PC-9 (cell line): Measurements from ENCODE around the gene MED27. TPM values are rescaled to one million over a fixed set of nuclear protein-coding genes. Genes with fewer than 3 reads are reported as not detected.

Experiments used
- BruUV-seq: library from RNA; stranded (reverse); fragments of 400-500 nt; replicated peaks from 2 replicates; lab custom pipeline; 2021; lab: Mats Ljungman, UMichigan
- CTCF ChIA-PET: fragments of 300-600 bp; sonication (Branson Sonifier 250); formaldehyde crosslinking; loops from one replicate; lab custom pipeline; 2022; ENCODE audit warnings: antibody characterized with exemption; lab: Charles Lee
- POLR2A ChIA-PET: fragments of 300-600 bp; sonication (Branson Sonifier 250); formaldehyde crosslinking; loops from one replicate; lab custom pipeline; 2022; ENCODE audit warnings: antibody characterized with exemption; ENCODE audit not compliant: unreplicated experiment; lab: Charles Lee
- DNase-seq, 2 experiments: peaks; one replicate each; pipeline versions ENCODE4 v3.0.0 to v3.0.0-alpha.2; 2015 to 2022; ENCODE audit warnings: mixed read lengths in 1 of 2
- H2AFZ ChIP-seq: fragments of 200-600 bp; sonication (generic); 2 replicates; pipeline ENCODE4 v1.8.1; 2017; ENCODE audit warnings: antibody characterized with exemption
- H3F3A ChIP-seq: fragments of 200-600 bp; sonication (generic); 2 replicates; pipeline ENCODE4 v1.8.1; 2017; ENCODE audit warnings: antibody characterized with exemption, mild to moderate bottlenecking, low read depth; ENCODE audit not compliant: insufficient read depth
- H3K27ac ChIP-seq: fragments of 200-600 bp; sonication (generic); 2 replicates; pipeline ENCODE4 v1.6.1; 2016; ENCODE audit warnings: mixed run types
- H3K27me3 ChIP-seq: fragments of 200-600 bp; sonication (generic); 2 replicates; pipeline ENCODE4 v1.6.1; 2016; ENCODE audit warnings: low read depth, mixed run types; ENCODE audit not compliant: insufficient read depth
- H3K36me3 ChIP-seq: fragments of 200-600 bp; sonication (generic); 2 replicates; pipeline ENCODE4 v1.6.1; 2016; ENCODE audit warnings: low read depth, mixed run types
- H3K4me1 ChIP-seq: fragments of 200-600 bp; sonication (generic); replicated peaks from 2 replicates; pipeline ENCODE4 v1.6.1; 2016; ENCODE audit warnings: mixed run types; ENCODE audit not compliant: insufficient read depth
- H3K4me2 ChIP-seq: fragments of 200-600 bp; sonication (generic); 2 replicates; pipeline ENCODE4 v1.6.1; 2017; ENCODE audit warnings: mixed run types
- H3K4me3 ChIP-seq: fragments of 200-600 bp; sonication (generic); 2 replicates; pipeline ENCODE4 v1.6.1; 2016; ENCODE audit warnings: mixed run types
- H3K79me2 ChIP-seq: fragments of 200-600 bp; sonication (generic); 2 replicates; pipeline ENCODE4 v1.6.1; 2017; ENCODE audit warnings: low read depth, mixed run types
- H3K9me2 ChIP-seq: fragments of 200-600 bp; sonication (generic); 2 replicates; pipeline ENCODE4 v1.8.1; 2017; ENCODE audit warnings: mild to moderate bottlenecking; ENCODE audit not compliant: insufficient read depth
- H3K9me3 ChIP-seq: fragments of 200-600 bp; sonication (generic); 2 replicates; pipeline ENCODE4 v1.8.1; 2016; ENCODE audit warnings: low read depth; ENCODE audit not compliant: insufficient read depth
- H4K20me1 ChIP-seq: fragments of 200-600 bp; sonication (generic); 2 replicates; pipeline ENCODE4 v1.8.1; 2017; ENCODE audit not compliant: insufficient read depth
- CTCF ChIP-seq: fragments of 200-600 bp; sonication (generic); conservative IDR thresholded peaks from 2 replicates; pipeline ENCODE4 v1.6.1; 2017; ENCODE audit warnings: mixed run types, antibody characterized with exemption, mild to moderate bottlenecking, moderate library complexity
- EZH2 ChIP-seq: fragments of 200-600 bp; sonication (generic); IDR thresholded peaks from 2 replicates; pipeline ENCODE4 v1.8.0; 2017; ENCODE audit warnings: antibody characterized with exemption, low read depth
- intact Hi-C: fragments of 100-400 bp; cut with micrococcal nuclease; formaldehyde crosslinking; loops from one replicate; pipeline ENCODE4 v1.10.0; 2022; ENCODE audit not compliant: unreplicated experiment
- total RNA-seq: library from RNA; stranded (reverse); gene quantifications from 2 replicates; pipeline ENCODE4 v1.2.3, GENCODE V29; 2021

The MED27 gene
- total RNA-seq, 1 experiment from 2014 or later, result 31.2 TPM

GRCh38 chr9:131864531-131864930 is 215.1 kb downstream of the MED27 start:
- Histone ChIP-seq H3K4me2 (no peak overlapping the region), H3K9me2 (no peaks in the 10 kb centered on the region), H3K4me1 (no peaks in the 10 kb centered on the region), H2AFZ (no peak overlapping the region), H3K27me3 (no peaks in the 10 kb centered on the region), H3K27ac (no peak overlapping the region), H3F3A (no peaks in the 10 kb centered on the region), H3K9me3 (no peaks in the 10 kb centered on the region), H4K20me1 (no peaks in the 10 kb centered on the region; the same call in 1 of the 2 replicates), H3K79me2 (no peaks in the 10 kb centered on the region), H3K36me3 (no peaks in the 10 kb centered on the region), H3K4me3 (no peak overlapping the region)
- no peak for DNase-seq
- no TSS peak for BruUV-seq
- ChIA-PET CTCF (no interaction called here), POLR2A (no interaction called here)
- intact Hi-C loops, result no loop called here
- TF ChIP-seq CTCF (no peak), EZH2 (no peak)

GRCh38 chr9:131863306-131863896 is 216.3 kb downstream of the MED27 start:
- no TSS peak for BruUV-seq
- no peak overlapping the region for H3K4me2 ChIP-seq
- H3K27me3 ChIP-seq, result no peaks in the 10 kb centered on the region
- DNase-seq, result no peak
- no peaks in the 10 kb centered on the region for H3F3A ChIP-seq
- H3K27ac ChIP-seq, result no peak overlapping the region
- H3K9me3 ChIP-seq, result no peaks in the 10 kb centered on the region
- CTCF ChIA-PET, result no interaction called here
- intact Hi-C loops, result no loop called here
- no peak overlapping the region for H3K4me3 ChIP-seq
- H3K9me2 ChIP-seq, result no peaks in the 10 kb centered on the region
- H4K20me1 ChIP-seq, result no peaks in the 10 kb centered on the region; the same call in 1 of the 2 replicates
- no peaks in the 10 kb centered on the region for H3K4me1 ChIP-seq
- no peaks in the 10 kb centered on the region for H3K79me2 ChIP-seq
- no peak overlapping the region for H2AFZ ChIP-seq
- POLR2A ChIA-PET, result no interaction called here
- no peaks in the 10 kb centered on the region for H3K36me3 ChIP-seq
- no peak for TF ChIP-seq EZH2
- no peak for TF ChIP-seq CTCF

- intact Hi-C loops, result no loop called here
- no peak for TF ChIP-seq EZH2
- TF ChIP-seq CTCF, result no peak
- CTCF ChIA-PET, result no interaction called here
These were observed 217.4 kb downstream of the MED27 start for GRCh38 chr9:131862261-131862660.

More at GRCh38 chr9:131862261-131862660, 217.4 kb downstream of the MED27 start:
- H3K4me2 ChIP-seq, result no peak overlapping the region
- H3K27ac ChIP-seq, result no peak overlapping the region
- no peaks in the 10 kb centered on the region for H3K27me3 ChIP-seq
- no peaks in the 10 kb centered on the region for H3K4me1 ChIP-seq
- H4K20me1 ChIP-seq, result no peaks in the 10 kb centered on the region; the same call in 1 of the 2 replicates
- DNase-seq, result no peak
- H3K9me3 ChIP-seq, result no peaks in the 10 kb centered on the region
- no peak overlapping the region for H2AFZ ChIP-seq
- POLR2A ChIA-PET, result no interaction called here
- BruUV-seq, result no TSS peak
- H3K79me2 ChIP-seq, result no peaks in the 10 kb centered on the region
- no peak overlapping the region for H3K4me3 ChIP-seq
- H3K36me3 ChIP-seq, result no peaks in the 10 kb centered on the region
- H3F3A ChIP-seq, result no peaks in the 10 kb centered on the region
- no peaks in the 10 kb centered on the region for H3K9me2 ChIP-seq
